Raji (cell line): ENCODE results near the gene SOCS6.

Experiments
- POLR2A ChIP-seq: IDR thresholded peaks from 2 replicates; pipeline ENCODE4 v1.6.1; 2011; ENCODE audit warnings: low read depth, low read length, control low read depth; ENCODE audit not compliant: insufficient read depth

Gene SOCS6

GRCh38 chr18:70331456-70332097 lies 42.7 kb downstream of the SOCS6 start:
- TF ChIP-seq POLR2A = no peak

GRCh38 chr18:70332694-70333093 lies 43.8 kb downstream of the SOCS6 start:
- TF ChIP-seq POLR2A = no peak

GRCh38 chr18:70333316-70333715 lies 44.5 kb downstream of the SOCS6 start:
- TF ChIP-seq POLR2A = no peak

GRCh38 chr18:70333757-70334156 lies 44.9 kb downstream of the SOCS6 start:
- TF ChIP-seq POLR2A = no peak

GRCh38 chr18:70334264-70334663 lies 45.4 kb downstream of the SOCS6 start:
- no peak for TF ChIP-seq POLR2A

GRCh38 chr18:70334728-70335329 lies 46.0 kb downstream of the SOCS6 start:
- no peak for TF ChIP-seq POLR2A

GRCh38 chr18:70335892-70336726 lies 47.3 kb downstream of the SOCS6 start:
- TF ChIP-seq POLR2A = no peak

- TF ChIP-seq POLR2A = no peak
These were observed 48.5 kb downstream of the SOCS6 start for GRCh38 chr18:70337139-70337972.

GRCh38 chr18:70338890-70339289 lies 50.0 kb downstream of the SOCS6 start:
- no peak for TF ChIP-seq POLR2A

GRCh38 chr18:70339915-70340314 lies 51.1 kb downstream of the SOCS6 start:
- no peak for TF ChIP-seq POLR2A

- no peak for TF ChIP-seq POLR2A
These were observed 60.5 kb downstream of the SOCS6 start for GRCh38 chr18:70349316-70349715.

- TF ChIP-seq POLR2A = no peak
These were observed 65.2 kb downstream of the SOCS6 start for GRCh38 chr18:70354080-70354479.

- no peak for TF ChIP-seq POLR2A
These were observed 65.9 kb downstream of the SOCS6 start for GRCh38 chr18:70354771-70355170.

GRCh38 chr18:70355620-70356385 lies 67.0 kb downstream of the SOCS6 start:
- no peak for TF ChIP-seq POLR2A
